NCI-H82 treated with DMSO at 0.1 percent for 48 hours (cell line): ENCODE data around the gene KIF13A.
"Not testable (repeated sequence)": the region's sequence is repeated elsewhere in the genome, so short reads cannot be mapped to it uniquely, and the experiment has no call there.

ENCODE experiments used
- DNase-seq: peaks from one replicate; lab custom pipeline; 2025; ENCODE audit not compliant: unreplicated experiment; lab: John Stamatoyannopoulos, UW

KIF13A gene

DNA sequence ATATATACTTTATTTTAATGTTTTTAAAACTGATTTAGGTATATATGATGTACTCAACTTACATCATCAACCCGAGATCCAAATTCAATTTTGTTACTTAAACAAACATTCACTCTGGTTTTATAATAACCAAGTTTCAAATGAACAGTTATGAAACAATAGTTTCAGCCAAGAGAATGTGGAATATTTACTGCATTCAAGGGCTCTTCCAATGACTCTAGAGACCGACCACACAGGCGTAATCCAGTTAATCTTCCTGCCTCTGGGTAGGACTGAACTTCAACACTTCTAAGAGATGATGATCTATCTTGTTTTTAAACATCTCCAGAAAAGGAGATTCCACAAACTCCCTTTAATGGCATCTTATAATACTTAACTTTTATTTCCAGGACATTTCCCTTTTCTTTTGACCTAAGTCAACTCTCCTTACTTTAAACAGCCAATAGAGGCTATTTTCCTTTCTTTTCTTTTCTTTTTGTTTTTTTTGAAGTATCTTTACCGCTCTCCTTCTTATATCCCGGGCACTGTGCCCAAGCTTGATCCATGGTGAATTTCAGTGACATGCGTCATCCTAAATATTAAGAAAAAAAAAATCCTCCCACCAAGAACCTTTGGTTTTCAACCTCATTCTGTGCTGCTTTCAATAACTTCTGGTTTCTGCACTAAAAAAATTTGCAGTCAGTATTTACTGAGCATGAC is 110.1 kb downstream of the KIF13A start:
- DNase-seq = no peak

DNA sequence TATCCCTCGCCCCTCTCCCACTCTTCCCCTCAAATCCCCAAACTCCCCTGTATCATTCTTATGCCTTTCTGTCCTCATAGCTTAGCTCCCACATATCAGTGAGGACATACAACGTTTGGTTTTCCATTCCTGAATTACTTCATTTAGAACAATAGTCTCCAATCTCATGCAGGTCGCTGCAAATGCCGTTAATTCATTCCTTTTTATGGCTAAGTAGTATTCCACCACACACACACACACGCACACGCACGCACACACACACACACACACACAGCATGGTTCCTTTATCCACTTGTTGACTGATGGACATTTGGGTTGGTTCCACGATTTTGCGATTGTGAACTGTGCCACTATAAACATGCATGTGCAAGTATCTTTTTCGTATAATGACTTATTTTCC is 112.7 kb downstream of the KIF13A start:
- no peak for DNase-seq

DNA sequence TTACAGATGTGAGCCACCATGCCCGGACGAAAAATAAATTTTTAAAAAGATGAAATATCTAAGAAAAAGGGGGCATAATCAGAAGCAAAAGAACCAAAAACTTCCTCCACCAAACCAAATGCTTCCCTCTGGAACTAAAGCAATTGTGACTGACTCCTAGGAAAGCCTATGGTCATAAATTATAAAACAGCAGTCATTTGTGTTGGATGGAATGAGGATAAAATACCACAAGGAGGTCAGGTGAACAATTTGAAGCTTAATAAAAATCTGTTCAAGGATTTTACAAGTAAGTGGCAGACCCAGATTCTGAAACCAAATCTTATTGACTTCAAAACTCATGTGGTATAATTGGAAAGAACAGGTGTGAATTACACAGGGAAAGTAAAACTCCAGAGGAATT is 114.5 kb downstream of the KIF13A start:
- DNase-seq = no peak

DNA sequence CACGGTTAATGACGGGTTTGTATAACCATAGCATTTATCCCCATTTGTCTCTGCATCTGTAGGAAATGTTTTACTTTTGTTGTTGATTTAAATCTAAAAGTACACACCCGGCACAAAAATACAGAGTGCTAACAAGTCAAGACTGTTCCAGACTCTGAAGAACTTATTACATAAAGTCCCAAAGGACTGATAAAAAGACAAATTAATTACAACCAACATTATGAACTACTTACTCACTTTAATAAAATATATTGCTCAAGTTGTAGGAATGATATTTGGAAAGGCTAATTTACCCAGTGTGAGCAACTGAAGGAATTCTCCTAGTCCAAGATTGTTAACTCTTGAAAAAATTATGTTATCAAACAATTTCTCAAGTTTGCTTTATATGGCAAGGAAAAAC is 115.6 kb downstream of the KIF13A start:
- DNase-seq = no peak

DNA sequence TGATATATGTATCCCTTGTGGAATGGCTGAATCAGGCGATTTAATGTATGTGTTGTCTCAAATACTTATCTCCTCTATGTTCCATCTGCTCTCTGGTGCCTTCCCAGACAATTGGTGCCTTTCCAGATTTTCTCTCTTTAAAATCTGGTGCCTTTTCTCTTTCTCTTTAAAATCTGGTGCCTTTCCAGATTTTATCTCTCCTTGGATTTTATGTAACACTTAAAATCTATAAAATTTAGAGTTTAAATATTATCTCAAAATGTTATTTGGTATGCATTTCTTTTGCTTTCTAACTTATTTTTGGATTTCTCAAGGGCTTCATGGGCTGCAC is 116.3 kb downstream of the KIF13A start:
- DNase-seq = no peak

DNA sequence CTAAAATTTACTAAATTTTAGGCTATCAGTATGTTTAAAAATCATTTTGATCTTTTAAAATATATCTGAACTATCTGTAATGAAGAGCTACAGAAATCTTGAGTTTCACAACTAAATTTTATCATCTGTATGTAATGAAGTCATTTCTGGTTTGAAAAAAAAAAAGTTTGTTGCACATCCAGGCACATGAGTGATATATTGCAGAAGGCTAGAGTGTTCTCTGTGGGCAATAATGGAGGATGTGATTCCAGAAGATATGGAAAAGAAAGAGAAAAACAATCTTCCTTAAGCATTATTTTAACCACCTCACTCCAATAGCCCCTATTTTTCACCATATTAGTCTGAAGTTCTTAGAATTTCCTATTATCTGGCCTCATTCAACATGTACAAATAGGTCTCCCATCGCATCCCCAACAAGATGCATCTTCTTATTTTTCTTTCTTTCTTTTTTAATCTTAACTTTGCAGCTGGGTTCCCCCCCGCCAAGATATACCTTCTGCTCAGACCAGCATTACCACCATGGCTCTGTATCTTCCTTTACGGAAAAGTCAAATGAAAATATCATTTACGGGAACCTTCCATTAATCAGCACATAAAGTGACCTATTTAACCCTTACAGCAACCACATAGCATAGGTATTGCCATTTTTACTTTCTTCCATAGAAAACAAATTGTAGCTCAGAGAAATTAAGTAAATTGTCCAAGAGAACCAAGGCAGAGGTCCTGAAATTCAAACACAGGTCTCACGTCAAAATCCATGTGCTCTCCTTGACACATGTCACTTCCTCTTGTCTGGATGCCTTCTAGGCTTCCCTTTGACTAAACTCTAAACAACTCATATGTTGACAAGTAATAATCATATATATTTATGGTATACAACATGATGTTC is 116.9 kb downstream of the KIF13A start:
- no peak for DNase-seq

DNA sequence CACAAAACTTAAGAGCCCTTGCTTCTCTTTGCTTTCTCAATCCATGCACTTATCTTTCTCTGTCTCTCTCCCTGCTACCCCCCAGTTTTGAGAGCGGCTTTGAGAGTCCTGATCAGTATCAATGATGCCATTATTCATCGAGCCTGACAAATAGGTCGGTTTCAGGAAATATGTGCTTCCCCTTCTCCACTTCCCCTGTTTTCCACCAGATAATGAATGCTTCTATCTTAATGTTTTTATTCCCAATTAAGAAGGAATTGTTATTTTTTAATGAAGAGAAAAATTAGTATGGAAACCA is 117.7 kb downstream of the KIF13A start:
- no peak for DNase-seq

DNA sequence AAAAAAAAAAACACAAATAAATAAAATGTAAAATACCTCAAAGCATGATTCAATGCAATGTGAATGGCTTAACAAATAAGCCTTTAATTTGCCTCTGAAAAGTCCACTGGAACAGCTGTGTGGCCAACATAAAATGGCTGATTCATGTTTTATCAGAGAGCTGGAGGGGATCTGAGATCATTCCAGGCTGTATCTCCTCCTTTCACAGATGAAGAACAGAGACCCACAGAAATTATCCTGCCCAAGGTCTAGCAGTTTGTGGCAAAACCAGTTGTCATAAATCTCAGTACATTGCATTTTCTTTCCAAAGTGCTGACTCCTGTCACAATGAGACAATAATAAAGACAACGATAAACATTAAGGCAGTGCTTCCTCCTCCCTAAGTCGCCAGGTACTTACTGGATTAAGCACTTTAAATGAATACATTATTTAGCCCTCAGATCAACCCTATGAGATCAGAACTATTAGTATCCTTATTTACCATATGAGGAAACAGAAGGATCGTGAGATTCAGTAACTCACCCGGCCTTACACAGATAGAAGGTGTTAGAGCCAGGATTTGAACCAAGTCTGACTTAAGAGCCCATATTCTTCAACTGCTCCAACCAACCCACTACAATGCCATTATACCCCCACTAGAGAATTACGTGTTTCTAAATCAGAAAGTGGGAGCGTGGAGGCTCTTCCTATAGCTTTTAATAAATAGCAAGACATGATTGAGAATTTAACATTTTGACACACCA is 118.3 kb downstream of the KIF13A start:
- DNase-seq = peak; percentile 83

DNA sequence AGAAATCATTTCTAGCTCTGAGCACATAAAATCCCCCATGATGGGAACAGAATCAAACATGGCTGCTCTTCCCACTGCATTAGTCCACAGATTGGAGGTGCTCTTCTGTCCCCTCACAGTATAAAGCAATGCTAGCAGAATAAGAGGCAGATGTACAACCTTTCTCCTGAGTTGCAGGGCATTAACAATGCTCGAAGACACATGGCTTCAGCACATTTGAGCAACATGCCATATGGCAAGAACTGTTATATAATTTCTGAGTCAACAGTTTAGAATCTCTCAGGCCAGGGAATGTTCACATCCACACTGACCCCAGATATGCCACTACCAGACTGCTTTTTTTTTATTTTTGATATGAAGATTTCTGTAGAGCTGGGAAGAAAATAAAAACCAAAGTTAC is 119.6 kb downstream of the KIF13A start:
- DNase-seq = peak; percentile 81

DNA sequence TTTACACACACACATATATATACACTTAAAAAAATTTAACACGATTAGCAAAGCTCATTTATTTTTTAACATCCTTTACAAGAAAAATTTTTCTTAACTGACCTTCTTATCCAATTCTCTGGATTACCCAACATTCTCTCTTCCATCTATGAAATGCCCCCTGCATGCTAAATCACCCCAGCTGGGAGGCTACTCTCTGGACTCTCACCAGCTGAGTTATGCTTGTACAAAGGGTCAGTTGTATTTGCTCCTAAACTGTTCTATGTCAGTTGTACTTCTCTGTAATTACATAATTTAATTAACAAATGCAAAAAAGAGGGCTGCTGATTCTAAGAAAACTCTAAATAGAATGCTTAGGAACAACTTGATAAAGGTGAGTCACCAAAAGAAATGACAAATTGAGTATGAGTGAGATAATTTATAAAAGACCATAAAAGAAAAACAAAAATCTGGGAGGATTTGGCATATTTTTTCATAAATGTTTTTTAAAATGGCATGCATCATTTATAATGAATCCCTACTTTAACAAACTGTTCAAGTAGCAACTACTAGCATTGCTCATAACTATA is 120.5 kb downstream of the KIF13A start:
- peak; percentile 40 for DNase-seq

DNA sequence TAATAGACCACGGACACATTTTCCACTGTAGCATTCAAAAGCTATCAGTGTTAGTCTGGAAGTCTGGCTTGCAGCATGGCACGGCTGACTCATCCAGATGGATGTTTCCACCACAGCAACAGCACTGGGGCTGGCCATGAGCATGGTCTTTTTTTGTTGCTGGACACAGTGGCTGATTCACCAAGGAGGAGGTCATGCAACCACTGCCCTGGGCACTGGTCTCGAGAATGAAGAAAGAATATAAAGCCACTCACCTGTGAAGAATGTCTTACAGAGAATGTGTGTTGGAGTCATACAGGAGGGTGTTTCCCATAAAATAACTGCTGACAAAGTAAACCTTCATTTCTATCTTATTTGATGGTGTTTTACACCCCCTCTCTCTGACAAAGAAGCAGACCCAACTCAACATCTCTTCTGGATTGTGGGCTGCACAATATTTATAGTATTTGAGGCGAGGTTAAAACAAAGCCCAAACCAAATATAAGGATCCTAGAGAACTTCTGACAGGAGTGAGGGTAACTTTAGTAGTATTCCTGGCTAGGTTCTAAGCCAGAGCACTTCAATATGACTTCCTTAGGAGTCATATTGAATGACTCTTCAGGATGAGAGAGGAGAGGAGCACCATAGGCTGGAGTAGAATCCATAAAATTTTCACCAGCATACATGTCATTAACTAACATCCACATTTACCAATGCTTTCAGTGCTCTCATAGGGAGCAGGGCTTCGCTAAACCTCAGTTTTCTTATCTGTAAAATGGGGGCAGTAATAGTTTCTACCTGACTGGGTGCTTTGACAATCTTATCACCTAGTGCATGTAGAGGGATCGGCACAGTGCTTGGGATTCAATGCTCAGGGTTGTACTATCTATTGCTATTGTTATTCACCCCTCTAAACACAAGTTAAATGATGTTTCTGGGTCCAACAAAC is 121.4 kb downstream of the KIF13A start:
- no peak for DNase-seq

DNA sequence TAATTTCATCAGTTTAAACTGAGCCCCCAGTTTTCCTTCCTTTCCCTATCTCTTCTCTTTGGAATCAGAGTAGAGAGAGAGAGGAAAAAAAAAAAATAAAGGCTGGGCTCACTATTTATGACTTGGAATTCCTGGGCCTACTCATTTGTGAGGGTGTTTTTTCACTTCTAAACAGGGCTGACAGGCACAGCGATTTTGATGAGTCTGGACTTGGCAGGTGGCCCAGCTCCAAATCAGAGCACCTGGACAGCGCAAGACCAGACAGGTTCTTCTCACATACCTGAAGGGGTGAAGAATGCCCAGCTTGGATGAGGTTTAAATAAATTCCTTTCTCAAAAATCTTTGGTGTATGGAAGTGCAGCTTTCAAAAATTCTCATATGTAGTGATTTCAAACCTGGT is 122.2 kb downstream of the KIF13A start:
- no peak for DNase-seq

DNA sequence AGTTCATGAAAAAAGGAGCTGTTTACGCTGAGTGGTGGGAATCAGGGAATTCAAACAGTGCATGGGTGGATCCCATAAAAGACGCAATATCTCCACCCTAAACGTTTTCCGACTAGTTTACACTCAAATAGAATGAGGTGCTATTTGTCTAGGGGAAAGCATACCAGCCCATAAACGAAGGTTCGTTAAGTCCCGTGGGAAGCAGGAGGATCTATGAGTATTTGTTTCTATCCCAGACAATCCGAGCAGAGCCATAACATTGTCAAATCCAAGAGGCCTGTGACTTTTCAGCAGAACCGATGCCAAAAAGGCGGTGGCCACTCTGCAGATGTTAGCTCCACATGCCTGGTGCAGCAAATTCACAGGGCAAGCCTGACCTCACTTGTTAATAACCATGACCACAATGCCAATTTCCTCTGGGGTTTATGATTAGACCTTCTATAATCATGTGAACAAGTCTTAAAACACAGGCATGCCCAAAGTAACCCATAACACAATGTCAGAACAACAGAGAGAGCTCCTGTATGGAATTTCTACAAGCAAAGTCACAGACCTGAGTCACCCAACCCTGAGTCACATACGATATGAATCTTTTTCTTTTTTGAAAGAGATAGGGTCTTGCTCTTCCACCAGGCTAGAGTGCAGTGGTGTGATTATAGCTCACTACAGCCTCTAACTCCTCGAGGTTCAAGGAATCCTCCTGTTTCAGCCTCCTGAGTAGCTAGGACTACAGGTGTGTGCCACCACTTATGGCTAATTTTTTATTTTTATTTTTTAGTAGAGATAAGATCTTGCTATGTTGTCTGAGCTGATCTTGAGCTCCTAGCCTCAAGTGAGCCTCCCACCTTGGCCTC is 123.3 kb downstream of the KIF13A start:
- DNase-seq = no peak

DNA sequence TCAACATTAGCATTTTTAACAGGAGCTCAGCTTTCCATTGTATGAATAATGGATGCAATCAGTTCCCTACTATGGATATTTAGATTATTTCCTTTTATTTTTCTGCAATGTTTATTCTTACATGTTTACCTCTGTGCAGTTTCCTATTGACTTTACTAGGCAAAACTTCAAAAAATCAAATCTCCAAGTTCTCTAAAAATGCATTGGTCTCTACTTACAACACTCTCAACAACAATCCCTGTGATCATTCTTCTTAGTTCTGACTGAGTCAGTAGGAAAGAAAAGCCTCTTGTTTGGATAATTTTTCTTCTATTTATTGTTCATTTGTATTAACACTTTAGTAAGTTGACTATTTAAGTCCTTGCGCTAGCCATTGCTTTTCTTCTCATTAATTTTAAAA is 126.1 kb downstream of the KIF13A start:
- no peak for DNase-seq

DNA sequence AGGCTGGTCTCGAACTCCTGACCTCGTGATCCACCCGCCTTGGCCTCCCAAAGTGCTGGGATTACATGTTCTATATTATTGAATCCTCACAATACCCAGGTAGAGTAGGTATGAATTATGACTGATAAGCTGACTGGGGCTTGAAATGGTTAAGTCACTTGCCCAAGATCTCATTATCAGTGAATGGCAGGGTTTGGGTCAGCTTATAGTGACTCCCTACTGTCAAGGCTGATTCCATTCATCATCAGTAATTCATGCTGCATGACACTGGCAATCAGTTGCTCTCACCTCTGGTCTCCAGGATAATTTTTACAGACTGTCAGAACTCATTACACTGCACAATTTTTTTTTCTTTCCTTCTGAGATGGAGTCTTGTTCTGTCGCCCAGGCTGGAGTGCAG is 127.6 kb downstream of the KIF13A start:
- no peak for DNase-seq

DNA sequence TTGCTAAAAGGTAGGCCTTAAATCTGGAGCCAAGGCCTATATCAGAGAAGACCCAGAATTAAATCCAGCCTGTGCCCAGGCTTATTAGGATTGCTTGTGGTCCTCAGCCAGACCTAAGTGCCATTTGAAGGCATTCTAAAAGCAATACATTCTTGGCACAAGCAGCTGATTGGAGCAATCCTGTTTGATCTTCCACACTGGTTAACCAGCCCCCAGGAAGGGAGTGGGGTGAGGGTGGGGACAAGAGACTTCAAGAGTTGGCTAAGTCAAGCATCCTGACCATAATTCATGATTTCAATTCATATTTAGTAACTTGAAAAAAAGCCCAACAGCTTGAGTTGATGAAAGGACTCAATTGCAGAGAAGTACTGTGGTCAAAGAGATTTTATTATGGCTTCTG is 128.9 kb downstream of the KIF13A start:
- DNase-seq = no peak

DNA sequence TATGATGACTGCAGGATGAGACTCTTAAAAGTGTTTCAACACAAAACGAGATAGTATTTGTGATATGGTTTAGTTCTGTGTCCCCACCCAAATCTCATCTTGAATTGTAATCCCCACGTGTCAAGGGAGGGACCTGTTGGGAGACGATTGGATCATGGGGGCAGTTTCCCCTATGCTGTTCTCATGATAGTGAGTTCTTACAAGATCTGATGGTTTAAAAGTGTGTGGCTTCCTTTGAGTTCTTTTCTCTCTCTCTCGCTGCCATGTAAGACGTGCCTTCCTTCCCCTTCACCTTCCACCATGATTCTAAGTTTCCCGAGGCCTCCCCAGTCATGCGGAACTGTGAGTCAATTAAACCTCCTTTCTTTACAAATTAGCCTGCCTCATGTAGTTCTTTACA is 130.2 kb downstream of the KIF13A start:
- DNase-seq = not testable (repeated sequence)

DNA sequence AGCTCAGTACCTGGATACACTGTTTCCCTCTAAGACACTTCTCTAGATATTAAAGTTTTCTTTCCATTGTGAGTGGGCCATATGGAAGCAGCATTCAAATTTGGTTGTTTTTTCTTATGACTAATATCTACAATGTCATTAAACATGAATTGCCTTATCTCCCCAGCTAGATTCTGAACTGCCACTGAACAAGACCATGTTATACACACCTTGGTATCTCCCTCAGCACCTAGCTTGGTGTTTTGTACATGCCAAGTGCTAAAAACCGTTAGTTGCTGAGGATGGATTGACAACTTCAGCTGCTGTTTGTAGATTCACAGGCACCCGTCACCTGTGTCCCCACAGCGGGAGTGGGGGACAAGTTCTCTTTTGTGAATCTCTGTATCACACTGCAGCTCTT is 131.1 kb downstream of the KIF13A start:
- no peak for DNase-seq

DNA sequence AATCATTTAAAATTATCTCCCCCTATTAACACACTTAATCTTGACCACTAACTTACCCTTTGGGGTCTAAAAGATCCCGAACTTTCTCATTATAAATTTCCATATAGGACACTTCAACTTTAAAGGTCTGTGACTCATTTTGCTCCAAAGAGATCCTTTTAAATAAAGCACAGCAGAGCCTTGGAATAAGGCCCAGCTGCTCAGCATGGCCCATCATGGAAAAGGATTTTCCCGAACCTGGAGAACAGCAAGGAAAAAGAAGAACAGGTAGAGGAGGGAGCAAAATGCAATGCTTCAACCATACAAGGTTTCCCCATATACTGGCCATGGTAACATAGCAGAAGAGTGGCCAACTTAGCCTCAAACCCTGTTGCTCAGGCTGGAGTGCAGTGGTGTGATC is 132.1 kb downstream of the KIF13A start:
- DNase-seq = no peak

DNA sequence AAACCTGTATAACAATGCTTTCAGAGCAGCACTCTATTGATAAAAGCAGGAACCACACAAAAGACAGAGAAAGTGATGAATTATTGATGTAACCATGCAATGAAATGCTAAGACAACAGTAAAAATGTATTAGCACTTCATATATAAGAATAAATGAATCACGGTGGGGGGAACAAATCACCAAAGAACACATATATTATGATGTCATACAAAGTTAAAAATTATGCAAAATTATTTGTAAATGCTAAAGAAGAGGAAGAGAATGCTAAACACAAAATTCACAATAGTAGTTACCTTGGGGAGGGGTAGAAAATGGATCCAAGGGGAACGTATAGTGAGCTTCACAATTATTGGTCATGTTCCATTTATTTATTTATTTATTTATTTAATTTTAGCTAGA is 133.9 kb downstream of the KIF13A start:
- no peak for DNase-seq
